Measurements from ENCODE around the gene TSHZ2.
"Not testable (repeated sequence)": the region's sequence is repeated elsewhere in the genome, so short reads cannot be mapped to it uniquely, and the experiment has no call there.

- TF ChIP-seq POLR2A (IDR thresholded peaks at IDR 0.05; ENCODE audit: low read depth, low read length); RFX5 (IDR thresholded peaks at IDR 0.05; ENCODE audit: low read depth, low read length); CTCF (conservative IDR thresholded peaks at IDR 0.05; ENCODE audit: low read depth, low read length); ELK1 (IDR thresholded peaks at IDR 0.05; ENCODE audit: borderline replicate concordance, low read depth, low read length); RCOR1 (IDR thresholded peaks at IDR 0.05; ENCODE audit: insufficient replicate concordance, low read length); BHLHE40 (IDR thresholded peaks at IDR 0.05; ENCODE audit: low read depth, low read length); MXI1 (IDR thresholded peaks at IDR 0.05; ENCODE audit: borderline replicate concordance, low read depth, low read length); NFE2L2 (IDR thresholded peaks at IDR 0.05; ENCODE audit: low read depth, low read length); MAZ (IDR thresholded peaks at IDR 0.05; ENCODE audit: borderline replicate concordance, low read depth, low read length); RAD21 (IDR thresholded peaks at IDR 0.05; ENCODE audit: low read length): not testable (repeated sequence)
Observed at GRCh38 chr20:53413845-53414244, 441.7 kb downstream of the TSHZ2 start.

All from IMR-90 (cell line).